ENCODE data around the gene C17orf113. TPM values are rescaled to one million over a fixed set of nuclear protein-coding genes. Genes with fewer than 3 reads are reported as not detected.

The C17orf113 gene
- total RNA-seq, 4 donors from 2014 or later = 0.27 to 1.4 (median 0.58) TPM

GRCh38 chr17:42094375-42095069 is 44.1 kb upstream of the C17orf113 start:
- Histone ChIP-seq H3K36me3 (no peaks in the 10 kb centered on the region), H3K4me1 (peaks cover 0 to 13% (median 4%) of the 10 kb centered on the region in 3 donors), H3K4me3 (no peak overlapping the region), H3K27ac (no peak overlapping the region), H3K9me3 (no peaks in the 10 kb centered on the region), H3K27me3 (peaks cover 76% of the 10 kb centered on the region)
- TF ChIP-seq EP300 (IDR thresholded peaks at IDR 0.05) = no peak
- no peak for TF ChIP-seq CTCF (IDR thresholded peaks at IDR 0.05)
- no peak for TF ChIP-seq POLR2AphosphoS5 (IDR thresholded peaks at IDR 0.05)
- TF ChIP-seq POLR2A (IDR thresholded peaks at IDR 0.05) = no peak
- WGBS, 2 donors (ENCODE audit: low coverage in 1 of 2) = 84 to 86% methylated on average over 4 to 9 of the region's 12 CpGs
- no peak for ATAC-seq

DNA sequence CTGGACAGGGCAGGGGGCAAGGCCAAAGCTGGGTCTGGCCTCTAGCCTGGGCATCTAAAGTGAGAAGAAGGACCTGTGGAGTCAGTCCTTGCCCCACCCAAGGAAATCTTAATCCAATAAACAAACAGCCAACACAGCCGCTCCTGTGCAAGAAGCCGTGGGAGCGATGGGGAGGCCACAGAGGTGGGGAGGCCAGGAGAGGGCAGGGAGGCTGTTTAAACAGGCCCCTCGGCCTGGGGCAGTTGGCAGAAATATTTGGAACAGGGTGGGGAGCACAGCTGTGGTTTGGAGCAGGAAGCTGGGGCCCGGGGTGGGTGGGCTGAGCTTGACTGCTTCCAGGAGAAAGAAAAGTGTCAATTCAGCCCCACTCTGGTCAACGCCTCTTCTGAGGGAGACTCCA is 42.5 kb upstream of the C17orf113 start:
- Histone ChIP-seq H3K4me3 (no peak overlapping the region), H3K9me3 (no peaks in the 10 kb centered on the region), H3K27me3 (peaks cover 83% of the 10 kb centered on the region), H3K4me1 (peaks cover 0 to 6% (median 0%) of the 10 kb centered on the region in 3 donors), H3K36me3 (no peaks in the 10 kb centered on the region), H3K27ac (no peak overlapping the region)
- WGBS, 2 donors (ENCODE audit: low coverage in 1 of 2) = 60% methylated on average over 2 of the region's 6 CpGs; no CpG with 5 or more reads in 1 of the 2 donors
- no peak for ATAC-seq
- no peak for TF ChIP-seq POLR2A (IDR thresholded peaks at IDR 0.05)
- TF ChIP-seq POLR2AphosphoS5 (IDR thresholded peaks at IDR 0.05) = no peak
- TF ChIP-seq EP300 (IDR thresholded peaks at IDR 0.05) = no peak
- TF ChIP-seq CTCF (IDR thresholded peaks at IDR 0.05) = no peak

DNA sequence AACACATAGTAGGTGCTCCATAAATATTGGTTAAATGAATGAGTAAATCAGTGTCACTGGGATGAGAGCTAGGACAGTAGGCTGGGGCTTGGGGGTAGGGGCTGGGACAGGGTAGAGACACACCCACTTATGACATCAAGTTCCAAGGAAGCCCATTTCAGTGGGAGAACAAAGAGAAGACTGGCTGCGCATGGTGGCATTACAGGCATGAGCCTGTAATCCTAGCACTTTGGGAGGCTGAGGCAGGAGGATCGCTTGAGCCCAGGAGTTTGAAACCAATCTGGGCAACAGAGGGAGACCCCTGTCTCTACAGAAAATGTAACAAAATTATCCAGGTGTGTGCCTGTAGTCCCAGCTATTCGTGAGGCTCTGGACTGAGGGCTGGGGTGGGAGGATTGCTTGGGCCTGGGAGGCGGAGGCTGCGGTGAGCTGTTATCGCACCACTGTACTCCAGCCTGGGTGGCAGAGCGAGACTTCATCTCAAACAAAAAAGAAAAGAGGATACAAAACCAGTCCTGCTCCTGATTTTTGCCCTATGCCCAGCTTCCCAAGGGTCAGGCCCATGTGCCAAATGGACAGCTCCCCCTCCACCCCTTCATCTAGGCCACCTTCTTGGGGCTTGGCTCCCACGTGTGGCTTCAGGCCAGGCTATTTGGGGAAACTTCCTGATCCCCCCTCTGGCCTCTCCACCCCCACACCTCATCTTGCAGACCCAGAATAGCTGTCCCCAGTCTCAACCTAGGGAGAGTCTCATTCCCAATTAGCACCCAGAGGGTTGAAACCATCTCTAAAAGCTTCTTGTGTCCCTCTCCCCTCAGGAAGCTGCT is 40.8 kb upstream of the C17orf113 start:
- Histone ChIP-seq H3K4me1 (no peaks in the 10 kb centered on the region), H3K27me3 (peaks cover 75% of the 10 kb centered on the region), H3K4me3 (no peak overlapping the region), H3K27ac (no peak overlapping the region), H3K36me3 (no peaks in the 10 kb centered on the region), H3K9me3 (no peaks in the 10 kb centered on the region)
- ATAC-seq = no peak
- no peak for TF ChIP-seq POLR2A (IDR thresholded peaks at IDR 0.05)
- TF ChIP-seq CTCF (IDR thresholded peaks at IDR 0.05) = no peak
- TF ChIP-seq POLR2AphosphoS5 (IDR thresholded peaks at IDR 0.05) = no peak
- TF ChIP-seq EP300 (IDR thresholded peaks at IDR 0.05) = no peak
- WGBS, 2 donors (ENCODE audit: low coverage in 1 of 2) = 78% methylated on average over 4 of the region's 8 CpGs; no CpG with 5 or more reads in 1 of the 2 donors

DNA sequence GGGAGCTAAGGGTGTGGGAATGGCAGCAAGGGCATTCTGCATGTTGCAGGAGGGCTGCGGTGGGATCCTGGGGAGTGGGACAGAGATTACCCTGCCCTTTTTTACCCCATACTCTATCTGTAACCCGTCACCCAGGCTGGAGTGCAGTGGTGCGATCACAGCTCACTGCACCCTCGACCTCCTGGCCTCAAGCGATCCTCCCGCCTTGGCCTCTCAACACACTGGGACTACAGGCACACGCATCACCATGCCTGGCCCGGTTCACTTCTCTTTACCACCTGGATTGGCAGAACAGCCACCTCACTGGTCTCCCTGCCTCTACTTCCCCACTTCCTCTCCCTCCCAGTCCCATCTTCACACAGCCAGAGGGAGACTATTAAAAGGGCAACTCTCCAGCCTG is 38.3 kb upstream of the C17orf113 start:
- no peaks in the 10 kb centered on the region for H3K9me3 ChIP-seq
- H3K4me1 ChIP-seq = no peaks in the 10 kb centered on the region
- ATAC-seq = no peak
- 60 to 88% methylated on average over 1 to 3 of the region's 8 CpGs for WGBS, 2 donors (ENCODE audit: low coverage in 1 of 2)
- TF ChIP-seq POLR2AphosphoS5 (IDR thresholded peaks at IDR 0.05) (no peak), EP300 (IDR thresholded peaks at IDR 0.05) (no peak), POLR2A (IDR thresholded peaks at IDR 0.05) (no peak), CTCF (IDR thresholded peaks at IDR 0.05) (no peak)
- no peaks in the 10 kb centered on the region for H3K36me3 ChIP-seq
- H3K4me3 ChIP-seq = peak overlapping the region in 1 of 2 donors; percentile 19
- H3K27ac ChIP-seq = no peak overlapping the region
- H3K27me3 ChIP-seq = peaks cover 70% of the 10 kb centered on the region
